ENCODE measurements around the gene DNAJB5.

Gene DNAJB5

DNA sequence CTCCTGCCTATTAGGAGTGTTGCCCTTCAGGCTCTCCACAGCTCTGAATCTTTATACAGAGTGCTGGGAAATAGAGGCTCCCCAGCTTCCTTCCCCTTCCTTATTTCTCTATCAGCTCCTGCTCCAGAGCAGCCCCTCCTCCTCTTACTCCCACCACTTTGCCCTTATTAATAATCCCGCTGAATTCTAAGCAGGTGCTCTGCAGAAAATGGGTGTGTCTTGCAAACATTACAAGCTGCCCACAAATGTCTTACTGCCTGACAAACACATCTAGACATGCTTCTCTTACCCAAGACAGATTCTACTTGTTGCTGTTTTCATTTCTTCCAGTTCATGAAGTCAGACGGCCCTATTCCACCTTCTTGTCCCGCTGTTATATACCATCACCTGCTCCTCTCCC is 25.1 kb upstream of the DNAJB5 start:
- H4K8ac ChIP-seq (ENCODE audit: low read length), result no peak overlapping the region
- H3K4me1 ChIP-seq (ENCODE audit: control insufficient read depth, insufficient read depth, low read depth, low read length), result no peaks in the 10 kb centered on the region
- DNase-seq, result no peak
- no peak overlapping the region for H3K27ac ChIP-seq (ENCODE audit: low read length, poor library complexity, severe bottlenecking)
- H2AK5ac ChIP-seq (ENCODE audit: low read length, severe bottlenecking), result no peak overlapping the region
- H2BK12ac ChIP-seq (ENCODE audit: low read length in 2 of 2), result no peak overlapping the region
- no peak overlapping the region for H3K4me2 ChIP-seq (ENCODE audit: low read length, poor library complexity, severe bottlenecking)
- H3K79me1 ChIP-seq (replicated peaks; ENCODE audit: low read length, poor library complexity, severe bottlenecking), result no peaks in the 10 kb centered on the region
- no peak overlapping the region for H2BK5ac ChIP-seq (ENCODE audit: low read depth, low read length, poor library complexity, severe bottlenecking)
- H4K91ac ChIP-seq (ENCODE audit: low read length), result no peak overlapping the region
- no peaks in the 10 kb centered on the region for H3K36me3 ChIP-seq (ENCODE audit: control insufficient read depth in 1 of 2, insufficient read depth in 2 of 2, low read depth in 1 of 2, low read length in 2 of 2)
- no peak overlapping the region for H3K4me3 ChIP-seq (ENCODE audit: insufficient read depth in 1 of 2, low read depth in 1 of 2, low read length in 2 of 2)
- no peak overlapping the region for H3K14ac ChIP-seq (ENCODE audit: low read length in 2 of 2)
- no peak overlapping the region for H3K23ac ChIP-seq (ENCODE audit: low read length in 2 of 2)
- 95% methylated on average over 3 of the region's 3 CpGs for WGBS
- H2AFZ ChIP-seq (ENCODE audit: low read depth, low read length), result no peak overlapping the region
- no peak overlapping the region for H2BK120ac ChIP-seq (ENCODE audit: low read depth, low read length)
- peaks cover 66 to 71% of the 10 kb centered on the region in 2 experiments for H3K27me3 ChIP-seq (ENCODE audit: control insufficient read depth in 1 of 2, insufficient read depth in 1 of 2, low read length in 2 of 2)
- H3K9me3 ChIP-seq (ENCODE audit: control insufficient read depth, low read length), result no peaks in the 10 kb centered on the region
- H3K9ac ChIP-seq (ENCODE audit: low read length), result no peak overlapping the region
- H3K4ac ChIP-seq (ENCODE audit: low read depth in 1 of 2, low read length in 2 of 2), result no peak overlapping the region
- no peak overlapping the region for H2BK15ac ChIP-seq (ENCODE audit: low read depth, poor library complexity, severe bottlenecking)
- H3K18ac ChIP-seq (ENCODE audit: low read depth in 1 of 2, low read length in 2 of 2), result no peak overlapping the region

DNA sequence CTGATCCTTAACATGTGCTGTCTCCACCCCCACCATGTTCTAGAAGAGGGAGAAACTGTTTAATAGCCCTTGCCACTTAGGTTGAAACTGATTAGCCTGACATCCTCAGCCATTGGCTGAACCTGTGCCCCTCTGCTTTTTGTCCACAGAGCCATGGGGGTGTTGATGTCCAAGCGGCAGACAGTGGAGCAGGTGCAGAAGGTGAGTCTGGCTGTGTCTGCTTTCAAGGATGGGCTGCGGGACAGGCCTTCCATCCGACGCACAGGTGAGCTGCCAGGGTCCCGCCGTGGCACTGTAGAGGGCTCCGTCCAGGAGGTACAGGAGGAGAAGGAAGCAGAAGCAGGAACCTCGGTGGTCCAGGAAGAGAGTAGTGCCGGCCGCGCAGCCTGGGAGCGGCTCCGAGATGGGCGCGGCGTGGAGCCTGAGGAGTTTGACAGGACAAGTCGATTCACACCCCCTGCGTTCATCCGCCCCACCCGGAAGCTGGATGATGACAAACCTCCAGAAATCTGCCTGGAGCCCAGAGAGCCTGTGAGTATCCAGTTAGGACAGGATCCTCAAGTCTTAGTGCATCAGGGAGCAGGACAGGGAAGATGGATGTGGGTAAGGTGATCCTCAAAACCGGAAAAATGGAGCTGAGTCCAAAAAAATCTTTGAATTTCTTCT is 18.3 kb upstream of the DNAJB5 start:
- Histone ChIP-seq H3K79me1 (replicated peaks; ENCODE audit: low read length, poor library complexity, severe bottlenecking) (no peaks in the 10 kb centered on the region), H3K9ac (ENCODE audit: low read length) (no peak overlapping the region), H2BK5ac (ENCODE audit: low read depth, low read length, poor library complexity, severe bottlenecking) (no peak overlapping the region), H3K4me2 (ENCODE audit: low read length, poor library complexity, severe bottlenecking) (no peak overlapping the region), H3K4ac (ENCODE audit: low read depth in 1 of 2, low read length in 2 of 2) (no peak overlapping the region), H2AK5ac (ENCODE audit: low read length, severe bottlenecking) (no peak overlapping the region), H3K18ac (ENCODE audit: low read depth in 1 of 2, low read length in 2 of 2) (no peak overlapping the region), H3K14ac (ENCODE audit: low read length in 2 of 2) (no peak overlapping the region), H3K36me3 (ENCODE audit: control insufficient read depth in 1 of 2, insufficient read depth in 2 of 2, low read depth in 1 of 2, low read length in 2 of 2) (no peaks in the 10 kb centered on the region), H3K4me3 (ENCODE audit: insufficient read depth in 1 of 2, low read depth in 1 of 2, low read length in 2 of 2) (no peak overlapping the region), H4K8ac (ENCODE audit: low read length) (no peak overlapping the region), H4K91ac (ENCODE audit: low read length) (no peak overlapping the region), H2BK12ac (ENCODE audit: low read length in 2 of 2) (no peak overlapping the region), H2BK120ac (ENCODE audit: low read depth, low read length) (no peak overlapping the region), H3K9me3 (ENCODE audit: control insufficient read depth, low read length) (no peaks in the 10 kb centered on the region), H3K23ac (ENCODE audit: low read length in 2 of 2) (no peak overlapping the region), H2BK15ac (ENCODE audit: low read depth, poor library complexity, severe bottlenecking) (no peak overlapping the region), H2AFZ (ENCODE audit: low read depth, low read length) (no peak overlapping the region), H3K27ac (ENCODE audit: low read length, poor library complexity, severe bottlenecking) (no peak overlapping the region), H3K27me3 (ENCODE audit: control insufficient read depth in 1 of 2, insufficient read depth in 1 of 2, low read length in 2 of 2) (peaks cover 44 to 63% of the 10 kb centered on the region in 2 experiments), H3K4me1 (ENCODE audit: control insufficient read depth, insufficient read depth, low read depth, low read length) (no peaks in the 10 kb centered on the region)
- no peak for DNase-seq
- WGBS, result 91% methylated on average over 21 of the region's 21 CpGs

DNA sequence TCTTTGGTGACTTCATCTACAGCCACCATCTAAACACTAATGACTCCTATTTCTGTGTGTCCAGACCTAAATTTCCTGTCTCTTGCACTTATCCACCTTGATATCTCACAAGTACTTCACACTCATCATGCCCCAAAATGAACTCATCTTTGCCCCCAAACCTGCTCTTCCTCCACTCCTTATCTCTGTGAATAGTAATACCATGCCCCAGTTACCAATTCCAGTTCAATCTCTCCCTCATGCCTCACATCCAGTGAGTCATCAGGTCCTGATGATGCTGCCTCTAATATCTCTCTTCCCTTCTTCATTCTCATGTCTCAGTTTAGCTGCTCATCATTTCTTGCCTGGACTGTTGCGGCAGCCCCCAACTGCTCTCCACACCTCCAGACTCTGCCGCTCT is 14.9 kb upstream of the DNAJB5 start:
- DNase-seq, result no peak
- H3K36me3 ChIP-seq (ENCODE audit: control insufficient read depth in 1 of 2, insufficient read depth in 2 of 2, low read depth in 1 of 2, low read length in 2 of 2), result no peaks in the 10 kb centered on the region
- no peaks in the 10 kb centered on the region for H3K4me1 ChIP-seq (ENCODE audit: control insufficient read depth, insufficient read depth, low read depth, low read length)
- no peak overlapping the region for H3K9ac ChIP-seq (ENCODE audit: low read length)
- no peak overlapping the region for H2AK5ac ChIP-seq (ENCODE audit: low read length, severe bottlenecking)
- H4K91ac ChIP-seq (ENCODE audit: low read length), result no peak overlapping the region
- H3K4me2 ChIP-seq (ENCODE audit: low read length, poor library complexity, severe bottlenecking), result no peak overlapping the region
- no peak overlapping the region for H3K4ac ChIP-seq (ENCODE audit: low read depth in 1 of 2, low read length in 2 of 2)
- peaks cover 61 to 74% of the 10 kb centered on the region in 2 experiments for H3K27me3 ChIP-seq (ENCODE audit: control insufficient read depth in 1 of 2, insufficient read depth in 1 of 2, low read length in 2 of 2)
- H2BK15ac ChIP-seq (ENCODE audit: low read depth, poor library complexity, severe bottlenecking), result no peak overlapping the region
- no peak overlapping the region for H2BK120ac ChIP-seq (ENCODE audit: low read depth, low read length)
- no peak overlapping the region for H2BK12ac ChIP-seq (ENCODE audit: low read length in 2 of 2)
- no peak overlapping the region for H3K14ac ChIP-seq (ENCODE audit: low read length in 2 of 2)
- H3K27ac ChIP-seq (ENCODE audit: low read length, poor library complexity, severe bottlenecking), result no peak overlapping the region
- H2BK5ac ChIP-seq (ENCODE audit: low read depth, low read length, poor library complexity, severe bottlenecking), result no peak overlapping the region
- H3K9me3 ChIP-seq (ENCODE audit: control insufficient read depth, low read length), result no peaks in the 10 kb centered on the region
- 100% methylated on average over 2 of the region's 2 CpGs for WGBS
- no peak overlapping the region for H2AFZ ChIP-seq (ENCODE audit: low read depth, low read length)
- H3K4me3 ChIP-seq (ENCODE audit: insufficient read depth in 1 of 2, low read depth in 1 of 2, low read length in 2 of 2), result no peak overlapping the region
- no peak overlapping the region for H3K23ac ChIP-seq (ENCODE audit: low read length in 2 of 2)
- H3K18ac ChIP-seq (ENCODE audit: low read depth in 1 of 2, low read length in 2 of 2), result no peak overlapping the region
- H4K8ac ChIP-seq (ENCODE audit: low read length), result no peak overlapping the region
- no peaks in the 10 kb centered on the region for H3K79me1 ChIP-seq (replicated peaks; ENCODE audit: low read length, poor library complexity, severe bottlenecking)

DNA sequence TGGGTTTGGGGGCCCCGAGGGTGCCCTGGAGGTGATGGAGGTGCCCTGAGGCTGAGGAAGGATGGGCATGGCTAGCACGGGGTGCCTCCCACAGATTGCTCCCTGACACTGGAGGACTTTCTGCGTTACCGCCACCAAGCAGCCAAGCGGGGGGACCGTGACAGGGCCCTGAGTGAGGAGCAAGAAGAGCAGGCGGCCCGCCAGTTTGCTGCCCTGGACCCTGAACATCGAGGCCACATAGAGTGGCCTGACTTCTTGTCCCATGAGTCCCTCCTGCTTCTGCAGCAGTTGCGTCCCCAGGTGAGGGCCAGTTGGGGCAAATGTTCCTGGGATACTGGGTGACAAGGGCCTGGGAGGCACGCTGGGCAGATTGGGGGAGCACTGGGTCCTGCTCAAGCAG is 13.1 kb upstream of the DNAJB5 start:
- Histone ChIP-seq H2BK12ac (ENCODE audit: low read length in 2 of 2) (no peak overlapping the region), H3K14ac (ENCODE audit: low read length in 2 of 2) (no peak overlapping the region), H3K4me3 (ENCODE audit: insufficient read depth in 1 of 2, low read depth in 1 of 2, low read length in 2 of 2) (no peak overlapping the region), H2BK15ac (ENCODE audit: low read depth, poor library complexity, severe bottlenecking) (no peak overlapping the region), H2AK5ac (ENCODE audit: low read length, severe bottlenecking) (no peak overlapping the region), H3K36me3 (ENCODE audit: control insufficient read depth in 1 of 2, insufficient read depth in 2 of 2, low read depth in 1 of 2, low read length in 2 of 2) (no peaks in the 10 kb centered on the region), H2BK5ac (ENCODE audit: low read depth, low read length, poor library complexity, severe bottlenecking) (no peak overlapping the region), H3K4me1 (ENCODE audit: control insufficient read depth, insufficient read depth, low read depth, low read length) (no peaks in the 10 kb centered on the region), H3K4ac (ENCODE audit: low read depth in 1 of 2, low read length in 2 of 2) (no peak overlapping the region), H3K9ac (ENCODE audit: low read length) (no peak overlapping the region), H3K27me3 (ENCODE audit: control insufficient read depth in 1 of 2, insufficient read depth in 1 of 2, low read length in 2 of 2) (peaks cover 69 to 70% of the 10 kb centered on the region in 2 experiments), H3K27ac (ENCODE audit: low read length, poor library complexity, severe bottlenecking) (no peak overlapping the region), H3K18ac (ENCODE audit: low read depth in 1 of 2, low read length in 2 of 2) (no peak overlapping the region), H3K4me2 (ENCODE audit: low read length, poor library complexity, severe bottlenecking) (no peak overlapping the region), H4K8ac (ENCODE audit: low read length) (no peak overlapping the region), H3K79me1 (replicated peaks; ENCODE audit: low read length, poor library complexity, severe bottlenecking) (no peaks in the 10 kb centered on the region), H4K91ac (ENCODE audit: low read length) (no peak overlapping the region), H3K23ac (ENCODE audit: low read length in 2 of 2) (no peak overlapping the region), H2BK120ac (ENCODE audit: low read depth, low read length) (no peak overlapping the region), H3K9me3 (ENCODE audit: control insufficient read depth, low read length) (no peaks in the 10 kb centered on the region), H2AFZ (ENCODE audit: low read depth, low read length) (no peak overlapping the region)
- WGBS, result 84% methylated on average over 11 of the region's 11 CpGs
- no peak for DNase-seq
